GM12878 (cell line): ENCODE data around the gene ZDHHC5. TPM values are rescaled to one million over a fixed set of nuclear protein-coding genes. Genes with fewer than 3 reads are reported as not detected.

ENCODE experiments used
- ATAC-seq: fragments of 200-7000 bp; cut with Tn5 transposase; 3 replicates; pipeline ENCODE4 v1.9.1; 2020; ENCODE audit warnings: mild to moderate bottlenecking, moderate library complexity
- BruUV-seq: library from RNA; stranded (reverse); fragments of 400-500 nt; replicated peaks from 2 replicates; lab custom pipeline; 2021; lab: Mats Ljungman, UMichigan
- CTCF ChIA-PET: fragments of 300-600 bp; sonication (Branson Sonifier 250); formaldehyde crosslinking; extraction: SDS; loops from one replicate; lab custom pipeline; 2021; ENCODE audit warnings: inconsistent platforms; lab: Yijun Ruan, JAX
- POLR2A ChIA-PET: fragments of 350-600 bp; formaldehyde crosslinking; extraction: SDS; loops from one replicate; lab custom pipeline; 2021; ENCODE audit warnings: inconsistent platforms; lab: Charles Lee
- RAD21 ChIA-PET: fragments of 300-600 bp; sonication (Branson Sonifier 250); formaldehyde crosslinking; loops from one replicate; lab custom pipeline; 2023; ENCODE audit warnings: antibody characterized with exemption; ENCODE audit not compliant: unreplicated experiment; lab: Charles Lee
- SMC1A ChIA-PET: fragments of 300-600 bp; sonication (Branson Sonifier 250); formaldehyde crosslinking; loops from one replicate; lab custom pipeline; 2023; ENCODE audit not compliant: unreplicated experiment, uncharacterized antibody; lab: Charles Lee
- DNase-seq: peaks from one replicate; pipeline ENCODE4 v3.0.0-alpha.2; 2011; ENCODE audit warnings: low read depth, low spot score
- FAIRE-seq: peaks from 3 replicates; lab custom pipeline; 2011; peaks lifted over from hg19 to GRCh38; lab: Jason Lieb, UNC
- H2AFZ ChIP-seq: 2 replicates; pipeline ENCODE4 v1.6.0; 2011; ENCODE audit warnings: low read depth, low read length, control low read depth; ENCODE audit not compliant: control insufficient read depth
- H3K27ac ChIP-seq: 2 replicates; pipeline ENCODE4 v1.5.1; 2011; ENCODE audit warnings: control low read depth; ENCODE audit not compliant: control insufficient read depth, insufficient read depth
- H3K27me3 ChIP-seq, 2 experiments: replicated peaks in 1 of 2; 2 replicates each; pipeline versions ENCODE4 v1.6.0 to v1.6.1; 2011; ENCODE audit warnings: low read length in 1 of 2; ENCODE audit not compliant: control insufficient read depth in 2 of 2, insufficient read depth in 2 of 2
- H3K36me3 ChIP-seq, 2 experiments: 2 replicates each; pipeline ENCODE4 v1.5.1; 2011; ENCODE audit warnings: low read length in 1 of 2; ENCODE audit not compliant: control insufficient read depth in 2 of 2, insufficient read depth in 2 of 2
- H3K4me1 ChIP-seq: 2 replicates; pipeline ENCODE4 v1.6.1; 2011; ENCODE audit warnings: mild to moderate bottlenecking, low read length, moderate library complexity, mixed read lengths; ENCODE audit not compliant: control insufficient read depth, insufficient read depth
- H3K4me2 ChIP-seq: 2 replicates; pipeline ENCODE4 v1.6.0; 2011; ENCODE audit warnings: control low read depth; ENCODE audit not compliant: control insufficient read depth, insufficient read depth
- H3K4me3 ChIP-seq: fragments of 200-600 bp; sonication (generic); 2 replicates; pipeline ENCODE4 v1.5.1; 2016
- H3K79me2 ChIP-seq: 2 replicates; pipeline ENCODE4 v1.6.0; 2011; ENCODE audit warnings: low read length; ENCODE audit not compliant: control insufficient read depth, insufficient read depth
- H3K9ac ChIP-seq: 2 replicates; pipeline ENCODE4 v1.8.0; 2011; ENCODE audit warnings: low read length, control low read depth, mixed read lengths; ENCODE audit not compliant: control insufficient read depth, insufficient read depth
- H3K9me3 ChIP-seq: replicated peaks from 3 replicates; pipeline ENCODE4 v1.5.1; 2011; ENCODE audit warnings: mild to moderate bottlenecking, low read length; ENCODE audit not compliant: control insufficient read depth, insufficient read depth
- H4K20me1 ChIP-seq: 2 replicates; pipeline ENCODE4 v1.6.0; 2011; ENCODE audit not compliant: control insufficient read depth, insufficient read depth
- CREM ChIP-seq: IDR thresholded peaks from 2 replicates; pipeline ENCODE4 v1.6.1; 2014; ENCODE audit warnings: antibody characterized with exemption, low read depth
- IKZF1 ChIP-seq: fragments of 450-650 bp; conservative IDR thresholded peaks from 2 replicates; pipeline ENCODE4 v1.6.1; 2017; ENCODE audit warnings: antibody characterized with exemption, mild to moderate bottlenecking
- MYC ChIP-seq: IDR thresholded peaks from 2 replicates; pipeline ENCODE4 v1.6.1; 2011; ENCODE audit warnings: mild to moderate bottlenecking, low read length, moderate library complexity, inconsistent platforms; ENCODE audit not compliant: insufficient read depth, insufficient replicate concordance, insufficient read length, severe bottlenecking
- NFYB ChIP-seq: IDR thresholded peaks from 2 replicates; pipeline ENCODE4 v1.6.1; 2011; ENCODE audit warnings: low read depth, mild to moderate bottlenecking, low read length, improper control_type of control experiment, moderate library complexity; ENCODE audit not compliant: insufficient read depth
- RB1 ChIP-seq: fragments of 450-650 bp; formaldehyde crosslinking; IDR thresholded peaks from 2 replicates; pipeline ENCODE4 v1.6.1; 2017; ENCODE audit warnings: mild to moderate bottlenecking, borderline replicate concordance
- RFX5 ChIP-seq: IDR thresholded peaks from 2 replicates; pipeline ENCODE4 v1.6.1; 2011; ENCODE audit warnings: low read depth, low read length, improper control_type of control experiment
- YY1 ChIP-seq: IDR thresholded peaks from 2 replicates; pipeline ENCODE4 v1.6.1; 2011; ENCODE audit warnings: low read depth, mild to moderate bottlenecking, low read length
- WGBS: methylation state at CpG from one replicate; pipeline ENCODE4 v1.1.6; 2016; ENCODE audit warnings: low lambda C conversion rate; ENCODE audit not compliant: insufficient replicate concordance, insufficient coverage; ENCODE audit errors: missing lambda C conversion rate; 5-methylcytosine and 5-hydroxymethylcytosine counted together
- in situ Hi-C: fragments of 300-500 bp; cut with MboI; formaldehyde crosslinking; loops from 9 replicates; pipeline ENCODE4 v1.14.3; 2018; ENCODE audit warnings: mixed read lengths
- intact Hi-C: fragments of 100-400 bp; cut with micrococcal nuclease; formaldehyde crosslinking; loops from one replicate; pipeline ENCODE4 v1.14.2; 2022; ENCODE audit not compliant: unreplicated experiment
- polyA plus RNA-seq, 11 experiments: library from polyadenylated mRNA; depleted of rRNA in 4 of 11; unstranded in 6 of 11; stranded (reverse) in 5 of 11; fragments of >200 nt; fragmentation: Nextera tagmentation in 4 of 11; fragmentation: Illumina TruSeq in 1 of 11; extraction: Ambion mirVana in 4 of 11; extraction: Trizol in 1 of 11; gene quantifications; 1 replicate in 1 of 11; 2 replicates in 10 of 11; pipeline versions ENCODE4 v1.2.1 to v1.2.3, GENCODE V29; 2011 to 2016; ENCODE audit warnings: inconsistent platforms in 2 of 11, missing spikeins in 2 of 11, low read depth in 1 of 11
- total RNA-seq, 4 experiments: library from RNA; depleted of rRNA in 3 of 4; stranded (reverse); fragments of >200 nt in 3 of 4; fragmentation: Illumina TruSeq in 1 of 4; extraction: Trizol in 1 of 4; gene quantifications; 2 replicates each; pipeline versions ENCODE4 v1.2.1 to v1.2.3, GENCODE V29; 2013 to 2021

ZDHHC5 gene
- total and polyA plus RNA-seq, 10 of the 15 experiments (the other 5 are each of a cell fraction or from before 2014, with no cell fraction given), result 3.9 to 61.3 (median 37.6) TPM

GRCh38 chr11:57637626-57638004 is 30.3 kb upstream of the ZDHHC5 start (continued):
- TF ChIP-seq CREM (no peak), RFX5 (no peak)

GRCh38 chr11:57638005-57638781 is 29.7 kb upstream of the ZDHHC5 start:
- H2AFZ ChIP-seq, result peak overlapping the region; percentile 69
- H3K9ac ChIP-seq, result peak overlapping the region; percentile 57
- H3K4me3 ChIP-seq, result peak overlapping the region; percentile 82
- TF ChIP-seq RB1 (no peak), MYC (no peak), NFYB (peak; percentile 51; the same call in 1 of the 2 replicates), YY1 (peak; percentile 55; the same call in 1 of the 2 replicates), IKZF1 (peak; percentile 20; the same call in 1 of the 2 replicates)
- TF ChIP-seq, all 136 proteins: peak for 3
- intact Hi-C loops (no loop called here), in situ Hi-C loops (no loop called here)
- ATAC-seq (peak; percentile 41), DNase-seq (no peak), FAIRE-seq (peak; percentile 75)
- Histone ChIP-seq H3K9me3 (no peaks in the 10 kb centered on the region), H4K20me1 (no peaks in the 10 kb centered on the region), H3K4me1 (peaks cover 9% of the 10 kb centered on the region; the same call in 1 of the 2 replicates), H3K36me3 (no peaks in the 10 kb centered on the region), H3K79me2 (no peaks in the 10 kb centered on the region), H3K27me3 (no peaks in the 10 kb centered on the region; a peak in 1 of 4 replicates), H3K4me2 (peak overlapping the region; percentile 84), H3K27ac (no peak overlapping the region)
- BruUV-seq, result no TSS peak
- ChIA-PET RAD21 (interaction anchor here (3.7 to 5.2 kb wide), 2 partner anchors 70 to 293 kb away, joined by 17 to 83 read pairs; partner anchors contain the start of gene UBE2L6), SMC1A (interaction anchor here (1.0 kb wide), 1 partner anchor 70 kb away, joined by 3 read pairs; no protein-coding TSS in a partner anchor), POLR2A (interaction anchor here (2.1 kb wide), 1 partner anchor 11 kb away, joined by 10 read pairs; no protein-coding TSS in a partner anchor), CTCF (interaction anchor here (0.6 to 13.9 kb wide), 6 partner anchors 67 to 290 kb away, joined by 3 to 319 read pairs (median 104); partner anchors contain the start of genes RTN4RL2, TIMM10 and UBE2L6)
- 12% methylated on average over 32 of the region's 47 CpGs for WGBS
